PC-9 (cell line): ENCODE results near the gene USP26. TPM values are rescaled to one million over a fixed set of nuclear protein-coding genes. Genes with fewer than 3 reads are reported as not detected.
A peak's percentile ranks its signal among the peaks of the same experiment; 100 is the strongest.

ENCODE experiments used
- BruUV-seq: library from RNA; stranded (reverse); fragments of 400-500 nt; replicated peaks from 2 replicates; lab custom pipeline; 2021; lab: Mats Ljungman, UMichigan
- CTCF ChIA-PET: fragments of 300-600 bp; sonication (Branson Sonifier 250); formaldehyde crosslinking; loops from one replicate; lab custom pipeline; 2022; ENCODE audit warnings: antibody characterized with exemption; lab: Charles Lee
- POLR2A ChIA-PET: fragments of 300-600 bp; sonication (Branson Sonifier 250); formaldehyde crosslinking; loops from one replicate; lab custom pipeline; 2022; ENCODE audit warnings: antibody characterized with exemption; ENCODE audit not compliant: unreplicated experiment; lab: Charles Lee
- DNase-seq, 2 experiments: peaks; one replicate each; pipeline versions ENCODE4 v3.0.0 to v3.0.0-alpha.2; 2015 to 2022; ENCODE audit warnings: mixed read lengths in 1 of 2
- H2AFZ ChIP-seq: fragments of 200-600 bp; sonication (generic); 2 replicates; pipeline ENCODE4 v1.8.1; 2017; ENCODE audit warnings: antibody characterized with exemption
- H3F3A ChIP-seq: fragments of 200-600 bp; sonication (generic); 2 replicates; pipeline ENCODE4 v1.8.1; 2017; ENCODE audit warnings: antibody characterized with exemption, mild to moderate bottlenecking, low read depth; ENCODE audit not compliant: insufficient read depth
- H3K27ac ChIP-seq: fragments of 200-600 bp; sonication (generic); 2 replicates; pipeline ENCODE4 v1.6.1; 2016; ENCODE audit warnings: mixed run types
- H3K27me3 ChIP-seq: fragments of 200-600 bp; sonication (generic); 2 replicates; pipeline ENCODE4 v1.6.1; 2016; ENCODE audit warnings: low read depth, mixed run types; ENCODE audit not compliant: insufficient read depth
- H3K36me3 ChIP-seq: fragments of 200-600 bp; sonication (generic); 2 replicates; pipeline ENCODE4 v1.6.1; 2016; ENCODE audit warnings: low read depth, mixed run types
- H3K4me1 ChIP-seq: fragments of 200-600 bp; sonication (generic); replicated peaks from 2 replicates; pipeline ENCODE4 v1.6.1; 2016; ENCODE audit warnings: mixed run types; ENCODE audit not compliant: insufficient read depth
- H3K4me2 ChIP-seq: fragments of 200-600 bp; sonication (generic); 2 replicates; pipeline ENCODE4 v1.6.1; 2017; ENCODE audit warnings: mixed run types
- H3K4me3 ChIP-seq: fragments of 200-600 bp; sonication (generic); 2 replicates; pipeline ENCODE4 v1.6.1; 2016; ENCODE audit warnings: mixed run types
- H3K79me2 ChIP-seq: fragments of 200-600 bp; sonication (generic); 2 replicates; pipeline ENCODE4 v1.6.1; 2017; ENCODE audit warnings: low read depth, mixed run types
- H3K9me2 ChIP-seq: fragments of 200-600 bp; sonication (generic); 2 replicates; pipeline ENCODE4 v1.8.1; 2017; ENCODE audit warnings: mild to moderate bottlenecking; ENCODE audit not compliant: insufficient read depth
- H3K9me3 ChIP-seq: fragments of 200-600 bp; sonication (generic); 2 replicates; pipeline ENCODE4 v1.8.1; 2016; ENCODE audit warnings: low read depth; ENCODE audit not compliant: insufficient read depth
- H4K20me1 ChIP-seq: fragments of 200-600 bp; sonication (generic); 2 replicates; pipeline ENCODE4 v1.8.1; 2017; ENCODE audit not compliant: insufficient read depth
- EZH2 ChIP-seq: fragments of 200-600 bp; sonication (generic); IDR thresholded peaks from 2 replicates; pipeline ENCODE4 v1.8.0; 2017; ENCODE audit warnings: antibody characterized with exemption, low read depth
- intact Hi-C: fragments of 100-400 bp; cut with micrococcal nuclease; formaldehyde crosslinking; loops from one replicate; pipeline ENCODE4 v1.10.0; 2022; ENCODE audit not compliant: unreplicated experiment
- total RNA-seq: library from RNA; stranded (reverse); gene quantifications from 2 replicates; pipeline ENCODE4 v1.2.3, GENCODE V29; 2021
- TF ChIP-seq, protein P1 (sequence below): fragments of 200-600 bp; sonication (generic); conservative IDR thresholded peaks from 2 replicates; pipeline ENCODE4 v1.6.1; 2017; ENCODE audit warnings: mixed run types, antibody characterized with exemption, mild to moderate bottlenecking, moderate library complexity

USP26 gene
- total RNA-seq, 1 experiment from 2014 or later: not detected

DNA sequence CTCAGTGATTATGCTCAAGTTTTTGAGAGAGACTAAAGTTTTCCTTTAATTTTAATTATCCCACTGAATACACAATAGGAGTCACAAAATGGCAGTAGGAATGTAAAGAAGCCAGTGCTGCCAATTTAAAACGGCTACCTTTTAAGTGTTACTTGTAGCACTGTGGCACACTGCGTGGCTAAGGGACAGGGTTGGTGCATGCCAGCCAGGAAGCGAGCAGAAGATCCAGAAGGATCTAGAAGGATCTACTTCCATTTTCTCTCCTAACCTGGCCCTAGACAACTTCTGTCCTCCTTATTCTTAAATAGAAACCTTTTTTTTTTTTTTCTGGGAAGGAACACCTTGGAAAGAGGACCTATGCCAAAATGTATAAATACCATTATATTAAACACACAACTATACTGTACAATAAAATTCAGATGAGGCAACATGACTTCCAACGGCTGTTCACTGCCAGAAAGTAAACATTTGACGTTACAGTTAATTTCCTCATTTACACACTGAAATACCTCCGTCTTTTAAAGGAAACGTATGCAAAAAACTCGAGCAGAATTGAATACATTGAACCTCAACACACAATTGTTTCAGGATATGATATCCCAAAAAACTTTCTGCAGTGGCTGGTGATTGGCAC, 2.7 kb downstream of the USP26 start:
- intact Hi-C loops: no loop called here
- H3K79me2 ChIP-seq: no peaks in the 10 kb centered on the region
- no peak for TF ChIP-seq EZH2
- TF ChIP-seq, protein P1, sequence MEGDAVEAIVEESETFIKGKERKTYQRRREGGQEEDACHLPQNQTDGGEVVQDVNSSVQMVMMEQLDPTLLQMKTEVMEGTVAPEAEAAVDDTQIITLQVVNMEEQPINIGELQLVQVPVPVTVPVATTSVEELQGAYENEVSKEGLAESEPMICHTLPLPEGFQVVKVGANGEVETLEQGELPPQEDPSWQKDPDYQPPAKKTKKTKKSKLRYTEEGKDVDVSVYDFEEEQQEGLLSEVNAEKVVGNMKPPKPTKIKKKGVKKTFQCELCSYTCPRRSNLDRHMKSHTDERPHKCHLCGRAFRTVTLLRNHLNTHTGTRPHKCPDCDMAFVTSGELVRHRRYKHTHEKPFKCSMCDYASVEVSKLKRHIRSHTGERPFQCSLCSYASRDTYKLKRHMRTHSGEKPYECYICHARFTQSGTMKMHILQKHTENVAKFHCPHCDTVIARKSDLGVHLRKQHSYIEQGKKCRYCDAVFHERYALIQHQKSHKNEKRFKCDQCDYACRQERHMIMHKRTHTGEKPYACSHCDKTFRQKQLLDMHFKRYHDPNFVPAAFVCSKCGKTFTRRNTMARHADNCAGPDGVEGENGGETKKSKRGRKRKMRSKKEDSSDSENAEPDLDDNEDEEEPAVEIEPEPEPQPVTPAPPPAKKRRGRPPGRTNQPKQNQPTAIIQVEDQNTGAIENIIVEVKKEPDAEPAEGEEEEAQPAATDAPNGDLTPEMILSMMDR: no peak
- no peak for DNase-seq
- H3K4me1 ChIP-seq: peaks cover 18% of the 10 kb centered on the region
- peaks cover 9% of the 10 kb centered on the region; the same call in 1 of the 2 replicates for H3F3A ChIP-seq
- H3K4me3 ChIP-seq: no peak overlapping the region
- POLR2A ChIA-PET: no interaction called here
- H3K9me2 ChIP-seq: no peaks in the 10 kb centered on the region
- no TSS peak for BruUV-seq
- no peaks in the 10 kb centered on the region for H3K27me3 ChIP-seq
- no peak overlapping the region for H3K27ac ChIP-seq
- no peaks in the 10 kb centered on the region for H3K36me3 ChIP-seq
- CTCF ChIA-PET: interaction anchor here (0.6 kb wide), 1 partner anchor 46 kb away, joined by 3 read pairs; no protein-coding TSS in a partner anchor
- no peaks in the 10 kb centered on the region for H4K20me1 ChIP-seq
- 0 out of 2 replicates have a peak overlapping the region, but pooled peaks have one; percentile 30 for H2AFZ ChIP-seq
- H3K9me3 ChIP-seq: no peaks in the 10 kb centered on the region
- no peak overlapping the region for H3K4me2 ChIP-seq

DNA sequence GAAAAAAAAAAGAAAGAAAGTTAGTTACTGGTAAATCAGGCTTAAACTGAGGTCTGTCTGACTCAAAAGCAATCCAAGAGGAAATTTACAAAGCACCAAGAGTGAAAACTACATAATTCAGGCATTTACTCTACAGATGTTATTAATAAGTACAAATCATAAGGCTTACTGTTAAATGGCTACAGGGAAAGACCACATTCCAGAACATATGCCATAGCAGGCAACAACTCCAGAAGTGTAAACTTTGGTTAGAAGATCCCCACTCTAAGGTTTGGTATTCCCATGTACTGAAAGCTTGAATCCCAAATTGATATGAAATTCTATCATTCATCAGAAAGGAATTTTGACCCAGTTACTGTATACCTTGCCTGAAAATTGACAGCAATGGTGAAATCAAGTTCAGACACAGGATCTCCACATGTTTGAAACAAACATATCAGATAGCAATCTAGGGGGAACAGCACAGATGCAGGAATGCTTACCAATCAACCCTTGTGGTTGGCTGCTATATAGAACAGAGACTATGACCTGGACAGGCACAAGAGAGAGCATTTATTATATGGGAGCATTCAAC, 6.6 kb downstream of the USP26 start:
- Histone ChIP-seq H3K9me2 (no peaks in the 10 kb centered on the region), H3K79me2 (no peaks in the 10 kb centered on the region), H3K9me3 (no peaks in the 10 kb centered on the region), H4K20me1 (no peaks in the 10 kb centered on the region), H3K4me1 (peaks cover 32% of the 10 kb centered on the region), H3K4me2 (peak overlapping the region; percentile 29; the same call in 1 of the 2 replicates), H2AFZ (no peak overlapping the region), H3K36me3 (no peaks in the 10 kb centered on the region), H3K27me3 (no peaks in the 10 kb centered on the region), H3K27ac (peak overlapping the region; percentile 28; the same call in 1 of the 2 replicates), H3F3A (peaks cover 15% of the 10 kb centered on the region; the same call in 1 of the 2 replicates), H3K4me3 (no peak overlapping the region)
- ChIA-PET CTCF (no interaction called here), POLR2A (no interaction called here)
- BruUV-seq: no TSS peak
- no peak for TF ChIP-seq EZH2
- intact Hi-C loops: no loop called here
- peak in 1 of 2 experiments; percentile 35 for DNase-seq

DNA sequence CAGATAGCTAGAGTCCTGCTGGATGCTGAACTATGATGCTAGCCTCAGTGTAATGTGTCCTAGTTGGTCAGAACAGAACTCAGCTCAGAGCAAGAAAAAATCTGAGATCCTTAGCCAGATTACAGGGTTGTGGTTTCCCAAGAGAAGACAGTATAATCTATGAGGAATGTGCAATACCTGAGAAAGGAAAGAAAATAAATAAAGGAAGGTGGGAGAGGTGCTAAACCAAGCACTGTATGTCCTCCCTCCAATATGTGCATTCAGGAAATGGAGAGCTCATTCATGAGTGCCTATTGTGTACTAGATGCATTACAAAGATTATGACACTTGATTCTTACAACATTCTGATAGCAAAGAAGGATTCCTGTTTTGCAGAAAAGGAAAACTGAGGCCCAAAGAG, 7.5 kb downstream of the USP26 start:
- Histone ChIP-seq H2AFZ (no peak overlapping the region), H3K36me3 (no peaks in the 10 kb centered on the region), H4K20me1 (no peaks in the 10 kb centered on the region), H3K4me1 (peaks cover 34% of the 10 kb centered on the region), H3K9me2 (no peaks in the 10 kb centered on the region), H3K27me3 (no peaks in the 10 kb centered on the region), H3K4me3 (no peak overlapping the region), H3K27ac (peak overlapping the region; percentile 28), H3K9me3 (no peaks in the 10 kb centered on the region), H3K79me2 (no peaks in the 10 kb centered on the region), H3K4me2 (no peak overlapping the region), H3F3A (peaks cover 20% of the 10 kb centered on the region; the same call in 1 of the 2 replicates)
- POLR2A ChIA-PET: no interaction called here
- no TSS peak for BruUV-seq
- CTCF ChIA-PET: no interaction called here
- intact Hi-C loops: no loop called here
- no peak for TF ChIP-seq EZH2
- TF ChIP-seq, protein P1: no peak
- peak in 1 of 2 experiments; percentile 67 for DNase-seq
